WTC11 (cell line): Measurements from ENCODE around the gene CDK10. TPM values are rescaled to one million over a fixed set of nuclear protein-coding genes. Genes with fewer than 3 reads are reported as not detected.
A peak's percentile ranks its signal among the peaks of the same experiment; 100 is the strongest.

Experiments used
- ATAC-seq: fragments of 200-7000 bp; cut with Tn5 transposase; 2 replicates; pipeline ENCODE4 v1.10.0; 2021; ENCODE audit warnings: mild to moderate bottlenecking, moderate library complexity
- CTCF ChIA-PET: fragments of 300-600 bp; sonication (Branson Sonifier 250); formaldehyde crosslinking; loops from one replicate; lab custom pipeline; 2021; ENCODE audit warnings: antibody characterized with exemption; lab: Charles Lee
- POLR2A ChIA-PET: fragments of 350-600 bp; sonication (Branson Sonifier 250); formaldehyde crosslinking; loops from one replicate; lab custom pipeline; 2021; ENCODE audit warnings: antibody characterized with exemption; lab: Charles Lee
- DNase-seq: peaks from one replicate; pipeline ENCODE4 v3.0.0; 2021; ENCODE audit warnings: low spot score
- H3K27ac Mint-ChIP-seq: 2 replicates; pipeline ENCODE4 v1.8.0; 2021; ENCODE audit warnings: mixed read lengths
- H3K27me3 Mint-ChIP-seq: 2 replicates; pipeline ENCODE4 v1.8.0; 2021; ENCODE audit warnings: low read depth, mild to moderate bottlenecking, moderate library complexity, mixed read lengths
- H3K36me3 Mint-ChIP-seq: 2 replicates; pipeline ENCODE4 v1.8.0; 2021; ENCODE audit warnings: mixed read lengths
- H3K4me1 Mint-ChIP-seq: 2 replicates; pipeline ENCODE4 v1.8.0; 2022; ENCODE audit warnings: mixed read lengths
- H3K4me3 Mint-ChIP-seq: 2 replicates; pipeline ENCODE4 v1.8.0; 2021; ENCODE audit warnings: mild to moderate bottlenecking, moderate library complexity, mixed read lengths
- H3K9me3 Mint-ChIP-seq: 2 replicates; pipeline ENCODE4 v1.8.0; 2021; ENCODE audit warnings: mixed read lengths
- CDX4 ChIP-seq: fragments of 250-450 bp; sonication (Bioruptor Pico); IDR thresholded peaks from 2 replicates; pipeline ENCODE4 v1.9.0; 2021; ENCODE audit warnings: moderate library complexity, mild to moderate bottlenecking, inconsistent platforms, borderline replicate concordance
- FOXK1 ChIP-seq: sonication (generic); formaldehyde crosslinking; IDR thresholded peaks from 2 replicates; pipeline ENCODE4 v1.8.0; 2022; ENCODE audit warnings: mild to moderate bottlenecking, moderate library complexity, missing genetic modification reagents
- FOXP1 ChIP-seq: sonication (generic); formaldehyde crosslinking; IDR thresholded peaks from 2 replicates; pipeline ENCODE4 v1.8.0; 2022; ENCODE audit warnings: missing genetic modification reagents, mild to moderate bottlenecking, moderate library complexity, borderline replicate concordance
- FOXP4 ChIP-seq: sonication (generic); formaldehyde crosslinking; IDR thresholded peaks from 2 replicates; pipeline ENCODE4 v1.8.0; 2022; ENCODE audit warnings: mild to moderate bottlenecking, missing genetic modification reagents
- PRDM15 ChIP-seq: sonication (generic); formaldehyde crosslinking; IDR thresholded peaks from 2 replicates; pipeline ENCODE4 v1.8.0; 2022; ENCODE audit warnings: missing genetic modification reagents
- PRRX2 ChIP-seq: fragments of 250-450 bp; sonication (Bioruptor Pico); IDR thresholded peaks from 2 replicates; pipeline ENCODE4 v1.8.0; 2021; ENCODE audit warnings: mild to moderate bottlenecking
- RELA ChIP-seq: sonication (generic); formaldehyde crosslinking; IDR thresholded peaks from 2 replicates; pipeline ENCODE4 v1.8.1; 2022; ENCODE audit warnings: missing genetic modification reagents, mild to moderate bottlenecking, borderline replicate concordance
- STAT6 ChIP-seq: sonication (generic); formaldehyde crosslinking; conservative IDR thresholded peaks from 2 replicates; pipeline ENCODE4 v1.8.1; 2023; ENCODE audit warnings: mild to moderate bottlenecking, low read depth, missing genetic modification reagents, moderate library complexity
- ZBTB21 ChIP-seq: sonication (generic); formaldehyde crosslinking; IDR thresholded peaks from 2 replicates; pipeline ENCODE4 v1.8.1; 2023; ENCODE audit warnings: mild to moderate bottlenecking, missing genetic modification reagents, borderline replicate concordance
- ZMAT4 ChIP-seq: fragments of 250-450 bp; sonication (Bioruptor Pico); IDR thresholded peaks from 2 replicates; pipeline ENCODE4 v1.9.0; 2021; ENCODE audit warnings: mild to moderate bottlenecking
- ZNF121 ChIP-seq: sonication (generic); formaldehyde crosslinking; IDR thresholded peaks from 2 replicates; pipeline ENCODE4 v1.8.0; 2023; ENCODE audit warnings: missing genetic modification reagents
- ZNF281 ChIP-seq: sonication (generic); formaldehyde crosslinking; IDR thresholded peaks from 2 replicates; pipeline ENCODE4 v1.8.0; 2023; ENCODE audit warnings: mild to moderate bottlenecking, missing genetic modification reagents
- ZNF423 ChIP-seq: fragments of 250-450 bp; sonication (Bioruptor Pico); IDR thresholded peaks from 2 replicates; pipeline ENCODE4 v2.1.2; 2022; ENCODE audit warnings: mild to moderate bottlenecking, moderate library complexity
- total RNA-seq: library from RNA; stranded (reverse); gene quantifications from 3 replicates; pipeline ENCODE4 v1.2.3, GENCODE V29; 2021

Gene CDK10
- total RNA-seq, 1 experiment from 2014 or later, result 102 TPM

- no peaks in the 10 kb centered on the region for H3K9me3 Mint-ChIP-seq
- CTCF ChIA-PET, result interaction anchor here (1.4 kb wide), 1 partner anchor 16 kb away, joined by 6 read pairs; no protein-coding TSS in a partner anchor
- no peak overlapping the region for H3K27ac Mint-ChIP-seq
Measured at GRCh38 chr16:89721546-89722391, 35.3 kb downstream of the CDK10 start.

More at GRCh38 chr16:89721546-89722391, 35.3 kb downstream of the CDK10 start:
- POLR2A ChIA-PET, result interaction anchor here (0.6 to 1.2 kb wide), 2 partner anchors 13 to 1302 kb away, joined by 3 read pairs; no protein-coding TSS in a partner anchor
- TF ChIP-seq FOXP4 (no peak; the same call in 1 of the 2 replicates), PRDM15 (CRISPR knock-in tag) (0 out of 2 replicates have a peak, but pooled peaks have one; percentile 15), FOXK1 (CRISPR knock-in tag) (0 out of 2 replicates have a peak, but pooled peaks have one; percentile 9), CDX4 (CRISPR knock-in tag) (no peak), ZMAT4 (CRISPR knock-in tag) (no peak), ZNF121 (CRISPR knock-in tag) (no peak), PRRX2 (CRISPR knock-in tag) (no peak), ZNF281 (CRISPR knock-in tag) (0 out of 2 replicates have a peak, but pooled peaks have one; percentile 42), STAT6 (0 out of 2 replicates have a peak, but pooled peaks have one; percentile 61), FOXP1 (CRISPR knock-in tag) (0 out of 2 replicates have a peak, but pooled peaks have one; percentile 1), RELA (CRISPR knock-in tag) (no peak), ZBTB21 (CRISPR knock-in tag) (no peak), ZNF423 (no peak; the same call in 1 of the 2 replicates)
- peaks cover 51% of the 10 kb centered on the region for H3K27me3 Mint-ChIP-seq
- H3K36me3 Mint-ChIP-seq, result peaks cover 12% of the 10 kb centered on the region
- H3K4me1 Mint-ChIP-seq, result peaks cover 17% of the 10 kb centered on the region
- peak; percentile 6 for ATAC-seq
- H3K4me3 Mint-ChIP-seq, result peak overlapping the region; percentile 64
- no peak for DNase-seq
